Activated naive CD4-positive, alpha-beta T cell treated with anti-CD3 and anti-CD28 coated beads, Interleukin-2, amount 50 U/mL, for 16 hours (primary cell): Measurements from ENCODE around the gene HERC4.

Experiments used
- DNase-seq: peaks from one replicate; pipeline ENCODE4 v3.0.0-alpha.2; 2020

The HERC4 gene

DNA sequence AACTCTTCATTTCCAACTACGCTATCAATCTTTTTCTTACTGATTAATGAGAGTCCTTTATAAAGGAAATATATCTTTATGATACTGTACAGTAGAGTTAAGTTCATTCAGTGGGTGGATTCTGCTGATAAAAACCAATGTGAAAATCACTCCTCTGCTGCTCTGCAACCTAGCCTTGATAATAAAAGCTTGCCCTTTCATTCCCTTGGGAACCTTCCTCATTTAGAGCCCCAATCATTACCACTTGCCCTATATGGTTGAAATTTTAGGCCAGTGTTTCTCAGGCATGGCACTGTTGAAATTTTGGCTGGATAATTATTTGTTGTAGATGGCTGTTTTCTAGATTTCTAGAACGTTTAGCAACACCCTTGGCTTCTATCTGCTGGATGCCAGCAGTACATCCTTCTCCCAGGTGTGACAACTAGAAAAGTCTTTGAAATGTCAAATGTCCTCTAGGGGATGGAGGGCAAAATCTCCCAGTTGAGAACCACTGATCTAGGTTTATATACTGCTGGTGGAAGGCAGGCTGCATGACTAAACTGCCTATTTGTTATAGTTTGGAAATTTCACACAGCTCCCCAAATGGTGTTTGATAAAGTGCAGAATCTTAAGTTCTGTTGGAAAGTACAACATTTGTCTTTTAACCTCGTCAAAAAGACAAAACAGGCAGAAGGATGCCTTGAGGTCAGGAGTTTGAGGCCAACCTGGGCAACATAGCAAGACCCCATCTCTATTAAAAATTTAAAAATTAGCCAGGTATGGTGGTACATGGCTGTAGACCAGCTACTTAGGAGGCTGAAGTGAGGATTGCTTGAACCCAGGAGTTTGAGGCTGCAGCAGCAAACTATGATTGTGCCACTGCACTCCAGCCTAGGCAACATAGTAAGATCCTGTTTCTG is 199.5 kb downstream of the HERC4 start:
- no peak for DNase-seq
